Astrocyte of the cerebellum (primary cell): ENCODE data around the gene WWOX.

Experiments used
- DNase-seq: peaks from one replicate; pipeline ENCODE4 v3.0.0-alpha.2; 2011; ENCODE audit warnings: low read depth
- H3K4me3 ChIP-seq: 2 replicates; pipeline ENCODE4 v1.5.1; 2011; ENCODE audit warnings: mild to moderate bottlenecking, low read depth, low read length, moderate library complexity
- in situ Hi-C: cut with HindIII; loops from 2 replicates; pipeline ENCODE4 v1.10.0; 2017; ENCODE audit warnings: low sequenced_read_pairs
- TF ChIP-seq, protein P1 (sequence below): IDR thresholded peaks from 2 replicates; pipeline ENCODE4 v1.5.1; 2012; ENCODE audit warnings: low read length, low read depth, moderate library complexity, mild to moderate bottlenecking; ENCODE audit errors: missing control alignments

Gene WWOX

DNA sequence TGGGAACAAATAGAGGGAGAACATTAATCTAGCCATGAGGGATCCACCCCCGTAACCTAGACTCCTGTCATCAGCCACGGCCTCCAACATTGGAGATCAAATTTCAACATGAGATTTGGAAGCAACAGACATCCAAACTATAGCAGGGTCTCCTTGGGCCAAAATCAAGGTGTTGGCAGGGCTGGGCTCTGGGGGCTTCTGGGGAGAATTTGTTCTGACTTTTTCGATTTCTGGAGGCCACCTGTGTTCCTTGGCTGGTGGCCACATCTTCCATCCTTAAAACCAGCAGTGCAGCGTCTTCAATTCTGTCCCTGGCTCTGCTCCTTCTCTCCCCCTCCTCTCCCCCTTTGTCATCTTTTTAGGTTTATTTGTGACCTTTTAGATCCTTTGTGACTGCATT, 546.2 kb downstream of the WWOX start:
- no peak overlapping the region for H3K4me3 ChIP-seq
- DNase-seq: no peak
- TF ChIP-seq, protein P1, sequence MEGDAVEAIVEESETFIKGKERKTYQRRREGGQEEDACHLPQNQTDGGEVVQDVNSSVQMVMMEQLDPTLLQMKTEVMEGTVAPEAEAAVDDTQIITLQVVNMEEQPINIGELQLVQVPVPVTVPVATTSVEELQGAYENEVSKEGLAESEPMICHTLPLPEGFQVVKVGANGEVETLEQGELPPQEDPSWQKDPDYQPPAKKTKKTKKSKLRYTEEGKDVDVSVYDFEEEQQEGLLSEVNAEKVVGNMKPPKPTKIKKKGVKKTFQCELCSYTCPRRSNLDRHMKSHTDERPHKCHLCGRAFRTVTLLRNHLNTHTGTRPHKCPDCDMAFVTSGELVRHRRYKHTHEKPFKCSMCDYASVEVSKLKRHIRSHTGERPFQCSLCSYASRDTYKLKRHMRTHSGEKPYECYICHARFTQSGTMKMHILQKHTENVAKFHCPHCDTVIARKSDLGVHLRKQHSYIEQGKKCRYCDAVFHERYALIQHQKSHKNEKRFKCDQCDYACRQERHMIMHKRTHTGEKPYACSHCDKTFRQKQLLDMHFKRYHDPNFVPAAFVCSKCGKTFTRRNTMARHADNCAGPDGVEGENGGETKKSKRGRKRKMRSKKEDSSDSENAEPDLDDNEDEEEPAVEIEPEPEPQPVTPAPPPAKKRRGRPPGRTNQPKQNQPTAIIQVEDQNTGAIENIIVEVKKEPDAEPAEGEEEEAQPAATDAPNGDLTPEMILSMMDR: no peak
- in situ Hi-C loops: no loop called here

DNA sequence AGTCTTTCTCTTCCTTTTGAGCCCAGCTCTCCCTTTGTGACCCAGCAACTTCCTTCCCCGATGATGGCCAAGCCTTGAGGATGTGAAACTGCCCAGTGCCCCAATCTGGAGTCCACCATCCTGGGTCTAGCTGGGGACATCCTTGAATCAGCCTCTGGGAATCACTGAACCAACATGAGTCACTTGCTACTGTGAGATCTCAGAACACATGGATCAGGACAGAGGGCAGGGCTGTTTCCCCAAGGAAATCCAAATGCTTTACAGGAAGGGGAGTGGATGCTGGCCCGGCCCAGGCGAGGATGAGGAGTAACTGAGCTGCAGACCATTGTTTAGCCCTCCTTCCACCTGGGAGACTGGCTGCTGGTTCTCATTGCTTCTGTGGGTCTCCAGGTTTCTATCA, 547.6 kb downstream of the WWOX start:
- no peak for DNase-seq
- H3K4me3 ChIP-seq: no peak overlapping the region
- in situ Hi-C loops: no loop called here
- TF ChIP-seq, protein P1: no peak

DNA sequence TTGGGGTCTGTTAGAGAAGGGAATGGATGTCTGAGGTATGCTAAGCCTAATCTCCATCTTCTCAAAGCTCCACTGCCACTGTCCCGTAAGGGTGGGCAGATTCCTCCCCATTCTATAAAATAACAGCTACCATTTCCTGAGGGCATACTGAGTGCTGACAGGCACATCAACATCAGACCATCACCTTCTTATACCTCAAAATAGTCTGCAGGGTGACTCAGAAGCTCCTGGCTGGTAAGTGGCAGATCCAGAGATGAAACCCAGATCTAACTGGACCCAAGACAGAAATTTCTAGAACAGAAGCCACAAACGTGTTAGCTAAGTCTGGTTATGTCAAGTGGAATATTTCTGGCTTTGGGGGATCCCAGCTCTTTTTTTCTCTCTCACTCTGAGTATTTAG, 548.0 kb downstream of the WWOX start:
- DNase-seq: no peak
- in situ Hi-C loops: no loop called here
- no peak overlapping the region for H3K4me3 ChIP-seq
- TF ChIP-seq, protein P1: no peak

DNA sequence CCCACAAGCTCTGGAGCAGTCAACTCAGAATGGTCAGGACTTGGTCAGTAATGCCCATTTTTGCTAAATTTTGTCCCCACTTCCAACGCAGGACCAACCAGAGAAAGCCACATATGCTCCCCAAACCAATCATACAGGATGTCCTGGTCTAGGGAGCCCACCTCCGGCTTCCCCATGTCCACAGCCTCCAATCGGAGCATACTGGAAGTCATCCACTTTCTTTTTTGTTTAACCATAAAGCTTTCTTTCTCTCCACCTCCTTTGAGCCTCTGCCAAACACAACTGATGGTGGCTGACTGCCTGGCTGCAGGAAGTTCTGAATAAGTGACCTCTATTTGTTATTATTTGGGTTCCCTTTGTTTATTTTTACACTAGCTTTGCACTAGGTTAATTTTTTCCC, 549.1 kb downstream of the WWOX start:
- in situ Hi-C loops: no loop called here
- TF ChIP-seq, protein P1: no peak
- H3K4me3 ChIP-seq: no peak overlapping the region
- peak; percentile 18 for DNase-seq

DNA sequence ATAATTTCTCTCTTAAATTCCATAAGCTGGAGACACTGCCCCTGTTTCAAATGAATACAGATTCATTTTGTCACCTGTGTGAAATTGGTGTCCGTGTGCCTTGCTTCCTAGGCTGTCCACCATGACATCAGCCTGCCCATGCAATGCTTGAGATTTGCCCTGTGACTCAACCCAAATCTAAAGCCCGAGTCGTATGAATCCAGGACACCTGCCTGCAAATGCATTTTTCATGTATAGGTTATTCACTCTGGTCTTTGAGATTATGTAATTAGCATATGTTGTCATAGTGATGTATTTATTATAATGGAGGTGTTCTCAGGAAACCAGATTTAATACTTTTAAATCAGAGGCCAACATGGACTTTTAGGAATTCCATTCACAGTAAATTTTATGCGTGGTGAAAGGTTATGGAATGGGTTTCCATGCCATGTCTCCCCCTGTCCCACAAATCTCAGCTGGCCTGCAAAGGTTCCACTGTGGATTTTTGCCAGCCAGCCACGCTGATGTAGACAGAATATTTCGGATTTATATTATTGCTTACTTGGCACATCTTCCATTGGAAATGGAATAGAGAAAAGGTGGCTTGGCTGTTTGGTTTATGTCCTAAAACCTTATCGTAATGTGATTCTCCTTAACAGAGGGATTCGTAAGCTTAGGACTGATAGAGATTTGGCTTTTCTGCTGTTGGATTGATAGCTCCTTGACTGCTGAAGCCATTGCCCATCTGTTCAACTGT, 551.1 kb downstream of the WWOX start:
- no peak for DNase-seq
- in situ Hi-C loops: no loop called here
- TF ChIP-seq, protein P1: no peak
- H3K4me3 ChIP-seq: no peak overlapping the region

DNA sequence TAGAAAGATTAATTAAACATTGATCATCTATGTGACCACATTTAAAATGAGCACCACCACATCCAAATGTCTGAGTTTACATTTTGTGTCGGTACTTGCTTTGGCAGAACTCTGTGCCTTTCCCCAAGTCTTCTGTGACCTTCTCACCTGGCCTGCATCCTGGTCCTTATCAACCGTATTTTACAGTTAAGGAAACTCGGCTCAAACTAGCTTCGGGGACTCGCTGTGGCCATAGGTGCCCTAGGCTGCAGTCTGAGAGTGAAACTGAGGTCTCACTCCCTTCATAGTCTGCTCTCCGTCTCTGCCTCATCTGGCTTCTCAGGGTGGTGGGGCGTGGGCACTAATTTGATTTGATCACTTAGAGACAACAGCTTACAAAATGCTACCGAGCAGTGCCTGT, 555.5 kb downstream of the WWOX start:
- TF ChIP-seq, protein P1: no peak
- no peak for DNase-seq
- in situ Hi-C loops: no loop called here
- H3K4me3 ChIP-seq: no peak overlapping the region
